ENCODE results near the gene CRB3. TPM values are rescaled to one million over a fixed set of nuclear protein-coding genes. Genes with fewer than 3 reads are reported as not detected.

CRB3 gene
- total RNA-seq, 4 donors from 2014 or later, result 1.8 to 2.7 (median 2.4) TPM; not detected in 1

- TF ChIP-seq EP300 (IDR thresholded peaks at IDR 0.05) (no peak), CTCF (IDR thresholded peaks at IDR 0.05) (no peak), POLR2A (IDR thresholded peaks at IDR 0.05; ENCODE audit: low read depth) (no peak), POLR2AphosphoS5 (IDR thresholded peaks at IDR 0.05) (no peak)
- Histone ChIP-seq H3K4me3 (no peak overlapping the region), H3K9me3 (no peaks in the 10 kb centered on the region), H3K36me3 (no peaks in the 10 kb centered on the region), H3K4me1 (peaks cover 0 to 8% (median 4%) of the 10 kb centered on the region in 4 donors), H3K27ac (replicated peaks in 1 of 4) (no peak overlapping the region), H3K27me3 (peaks cover 0 to 31% (median 14%) of the 10 kb centered on the region in 4 donors)
- no peak for DNase-seq (ENCODE audit: extremely low spot score)
- intact Hi-C loops (cut with DNase I), result no loop called here
- 81% methylated on average over 5 of the region's 21 CpGs for WGBS
Measured at GRCh38 chr19:6466526-6467248, 2.6 kb downstream of the CRB3 start.

- 77% methylated on average over 8 of the region's 8 CpGs for WGBS
- Histone ChIP-seq H3K36me3 (no peaks in the 10 kb centered on the region), H3K27ac (replicated peaks in 1 of 4) (no peak overlapping the region), H3K27me3 (peaks cover 0 to 31% (median 14%) of the 10 kb centered on the region in 4 donors), H3K4me3 (no peak overlapping the region), H3K4me1 (peaks cover 0 to 8% (median 4%) of the 10 kb centered on the region in 4 donors), H3K9me3 (no peaks in the 10 kb centered on the region)
- no peak for TF ChIP-seq EP300 (IDR thresholded peaks at IDR 0.05)
- TF ChIP-seq POLR2A (IDR thresholded peaks at IDR 0.05; ENCODE audit: low read depth), result no peak
- DNase-seq (ENCODE audit: extremely low spot score), result no peak
- intact Hi-C loops (cut with DNase I), result no loop called here
Measured at GRCh38 chr19:6467384-6467783, 3.3 kb downstream of the CRB3 start.

- 80% methylated on average over 8 of the region's 8 CpGs for WGBS
- Histone ChIP-seq H3K27ac (replicated peaks in 1 of 4) (no peak overlapping the region), H3K4me3 (no peak overlapping the region), H3K4me1 (peaks cover 0 to 2% (median under 1%) of the 10 kb centered on the region in 4 donors), H3K36me3 (no peaks in the 10 kb centered on the region), H3K9me3 (no peaks in the 10 kb centered on the region), H3K27me3 (peaks cover 0 to 23% (median 2%) of the 10 kb centered on the region in 4 donors)
- TF ChIP-seq POLR2A (IDR thresholded peaks at IDR 0.05; ENCODE audit: low read depth) (no peak), CTCF (IDR thresholded peaks at IDR 0.05) (no peak), EP300 (IDR thresholded peaks at IDR 0.05) (no peak), POLR2AphosphoS5 (IDR thresholded peaks at IDR 0.05) (no peak)
- intact Hi-C loops (cut with DNase I), result no loop called here
- DNase-seq (ENCODE audit: extremely low spot score), result no peak
Measured at GRCh38 chr19:6470173-6470572, 6.1 kb downstream of the CRB3 start.

- Histone ChIP-seq H3K27ac (replicated peaks in 1 of 4) (no peak overlapping the region), H3K4me3 (no peak overlapping the region), H3K4me1 (peaks cover under 1 to 11% (median 8%) of the 10 kb centered on the region in 4 donors), H3K27me3 (peaks cover 0 to 30% (median 11%) of the 10 kb centered on the region in 4 donors), H3K9me3 (no peaks in the 10 kb centered on the region), H3K36me3 (no peaks in the 10 kb centered on the region)
- DNase-seq (ENCODE audit: extremely low spot score), result no peak
- TF ChIP-seq CTCF (IDR thresholded peaks at IDR 0.05) (no peak), POLR2AphosphoS5 (IDR thresholded peaks at IDR 0.05) (no peak)
- WGBS, result 88% methylated on average over 14 of the region's 14 CpGs
- intact Hi-C loops (cut with DNase I), result no loop called here
Measured at GRCh38 chr19:6471076-6471475, 7.0 kb downstream of the CRB3 start.

- WGBS, result 72% methylated on average over 4 of the region's 4 CpGs
- H3K27ac ChIP-seq (replicated peaks in 1 of 4), result no peak overlapping the region
- no peak for DNase-seq (ENCODE audit: extremely low spot score)
- H3K4me3 ChIP-seq, result no peak overlapping the region
- no peaks in the 10 kb centered on the region for H3K9me3 ChIP-seq
- peaks cover 3 to 47% (median 23%) of the 10 kb centered on the region in 4 donors for H3K27me3 ChIP-seq
- H3K4me1 ChIP-seq, result peaks cover 11 to 22% (median 18%) of the 10 kb centered on the region in 4 donors
- no peak for TF ChIP-seq POLR2A (IDR thresholded peaks at IDR 0.05; ENCODE audit: low read depth)
- TF ChIP-seq POLR2AphosphoS5 (IDR thresholded peaks at IDR 0.05), result no peak
- TF ChIP-seq EP300 (IDR thresholded peaks at IDR 0.05), result no peak
- no peak for TF ChIP-seq CTCF (IDR thresholded peaks at IDR 0.05)
- H3K36me3 ChIP-seq, result no peaks in the 10 kb centered on the region
- intact Hi-C loops (cut with DNase I), result no loop called here
Measured at GRCh38 chr19:6472713-6473112, 8.6 kb downstream of the CRB3 start.

Data from esophagus muscularis mucosa (tissue), 4 donors.